HG02610 (cell line): ENCODE data around the gene CACNA2D3.

Experiments
- ATAC-seq: cut with Tn5 transposase; IDR thresholded peaks from one replicate; pipeline ENCODE4 v1.9.1; 2021; ENCODE audit warnings: mild to moderate bottlenecking, moderate library complexity; ENCODE audit not compliant: unreplicated experiment

The CACNA2D3 gene

GRCh38 chr3:54212723-54213122 is 90.4 kb downstream of the CACNA2D3 start:
- no peak for ATAC-seq

- no peak for ATAC-seq
Observed at GRCh38 chr3:54213907-54214306, 91.6 kb downstream of the CACNA2D3 start.

GRCh38 chr3:54214845-54215244 is 92.5 kb downstream of the CACNA2D3 start:
- no peak for ATAC-seq

- ATAC-seq, result no peak
Observed at GRCh38 chr3:54215521-54215920, 93.2 kb downstream of the CACNA2D3 start.

- ATAC-seq, result no peak
Observed at GRCh38 chr3:54217828-54218227, 95.5 kb downstream of the CACNA2D3 start.

- no peak for ATAC-seq
Observed at GRCh38 chr3:54222316-54222715, 100.0 kb downstream of the CACNA2D3 start.

GRCh38 chr3:54223063-54223462 is 100.7 kb downstream of the CACNA2D3 start:
- ATAC-seq, result no peak

- no peak for ATAC-seq
Observed at GRCh38 chr3:54225841-54226528, 103.6 kb downstream of the CACNA2D3 start.

- no peak for ATAC-seq
Observed at GRCh38 chr3:54228806-54229205, 106.5 kb downstream of the CACNA2D3 start.

- ATAC-seq, result no peak
Observed at GRCh38 chr3:54232618-54233017, 110.3 kb downstream of the CACNA2D3 start.

GRCh38 chr3:54235998-54236397 is 113.6 kb downstream of the CACNA2D3 start:
- no peak for ATAC-seq

GRCh38 chr3:54237109-54237508 is 114.8 kb downstream of the CACNA2D3 start:
- ATAC-seq, result no peak

GRCh38 chr3:54237788-54238502 is 115.6 kb downstream of the CACNA2D3 start:
- ATAC-seq, result no peak

GRCh38 chr3:54240309-54240708 is 118.0 kb downstream of the CACNA2D3 start:
- ATAC-seq, result no peak

- ATAC-seq, result no peak
Observed at GRCh38 chr3:54243056-54243931, 120.9 kb downstream of the CACNA2D3 start.

- no peak for ATAC-seq
Observed at GRCh38 chr3:54243960-54244682, 121.8 kb downstream of the CACNA2D3 start.

- ATAC-seq, result no peak
Observed at GRCh38 chr3:54251705-54252104, 129.4 kb downstream of the CACNA2D3 start.

- no peak for ATAC-seq
Observed at GRCh38 chr3:54257125-54257720, 134.9 kb downstream of the CACNA2D3 start.

- no peak for ATAC-seq
Observed at GRCh38 chr3:54259636-54260035, 137.3 kb downstream of the CACNA2D3 start.

GRCh38 chr3:54261141-54261540 is 138.8 kb downstream of the CACNA2D3 start:
- ATAC-seq, result no peak
